Measurements from ENCODE around the gene JMJD4.
"Not testable (repeated sequence)": the region's sequence is repeated elsewhere in the genome, so short reads cannot be mapped to it uniquely, and the experiment has no call there.

JMJD4 gene

GRCh38 chr1:227728059-227728891 lies 6.8 kb downstream of the JMJD4 start:
- peaks cover 6 to 14% of the 10 kb centered on the region in 2 donors for H3K9me3 Mint-ChIP-seq
- ATAC-seq (replicated peaks) (peak; percentile 55 to 69), DNase-seq (peak; percentile 49)
- H3K4me1 Mint-ChIP-seq: peaks cover 31 to 49% of the 10 kb centered on the region in 2 donors
- peak overlapping the region; percentile 93 for H3K27ac Mint-ChIP-seq
- H3K4me3 Mint-ChIP-seq: peak overlapping the region; percentile 92 to 95
- peaks cover 10 to 14% of the 10 kb centered on the region in 2 donors for H3K27me3 Mint-ChIP-seq
- H3K36me3 Mint-ChIP-seq: peaks cover 12 to 19% of the 10 kb centered on the region in 2 donors

- Mint-ChIP-seq H3K4me3 (peak overlapping the region; percentile 82), H3K4me1 (peaks cover 30 to 39% of the 10 kb centered on the region in 2 donors), H3K27ac (peak overlapping the region; percentile 21), H3K27me3 (peaks cover 10 to 14% of the 10 kb centered on the region in 2 donors), H3K9me3 (peaks cover 14 to 20% of the 10 kb centered on the region in 2 donors), H3K36me3 (peaks cover 5 to 15% of the 10 kb centered on the region in 2 donors)
- DNase-seq (no peak), ATAC-seq (replicated peaks) (peak; percentile 61)
Measured at GRCh38 chr1:227726924-227727599, 8.0 kb downstream of the JMJD4 start.

- no peak for ATAC-seq (replicated peaks)
- Mint-ChIP-seq H3K9me3 (peaks cover 17 to 26% of the 10 kb centered on the region in 2 donors), H3K27me3 (peaks cover 10 to 14% of the 10 kb centered on the region in 2 donors), H3K36me3 (peaks cover 5 to 19% of the 10 kb centered on the region in 2 donors), H3K27ac (no peak overlapping the region), H3K4me3 (no peak overlapping the region), H3K4me1 (peaks cover 30 to 39% of the 10 kb centered on the region in 2 donors)
- no peak for DNase-seq
Measured at GRCh38 chr1:227726318-227726717, 8.8 kb downstream of the JMJD4 start.

GRCh38 chr1:227725046-227725445 lies 10.1 kb downstream of the JMJD4 start:
- ATAC-seq (replicated peaks) (no peak), DNase-seq (no peak)
- H3K4me1 Mint-ChIP-seq: peaks cover 26 to 35% of the 10 kb centered on the region in 2 donors
- no peak overlapping the region for H3K4me3 Mint-ChIP-seq
- peaks cover 2 to 28% of the 10 kb centered on the region in 2 donors for H3K36me3 Mint-ChIP-seq
- H3K27me3 Mint-ChIP-seq: peaks cover 10 to 14% of the 10 kb centered on the region in 2 donors
- no peak overlapping the region for H3K27ac Mint-ChIP-seq
- H3K9me3 Mint-ChIP-seq: peaks cover 27 to 39% of the 10 kb centered on the region in 2 donors

GRCh38 chr1:227723474-227723873 lies 11.6 kb downstream of the JMJD4 start:
- Mint-ChIP-seq H3K4me3 (no peak overlapping the region), H3K4me1 (peaks cover 16 to 20% of the 10 kb centered on the region in 2 donors), H3K36me3 (peaks cover 5 to 32% of the 10 kb centered on the region in 2 donors), H3K9me3 (peaks cover 39 to 49% of the 10 kb centered on the region in 2 donors), H3K27me3 (peaks cover 10 to 14% of the 10 kb centered on the region in 2 donors), H3K27ac (no peak overlapping the region)
- DNase-seq: no peak
- no peak for ATAC-seq (replicated peaks)

GRCh38 chr1:227718932-227719331 lies 16.2 kb downstream of the JMJD4 start:
- Mint-ChIP-seq H3K27me3 (peaks cover 10 to 13% of the 10 kb centered on the region in 2 donors), H3K9me3 (peaks cover 57 to 66% of the 10 kb centered on the region in 2 donors), H3K4me3 (no peak overlapping the region), H3K27ac (no peak overlapping the region), H3K4me1 (no peaks in the 10 kb centered on the region), H3K36me3 (peaks cover 11 to 47% of the 10 kb centered on the region in 2 donors)
- ATAC-seq (replicated peaks) (no peak), DNase-seq (no peak)

- no peak for DNase-seq
- peak; percentile 73 to 80 for ATAC-seq (replicated peaks)
- peaks cover 6 to 29% of the 10 kb centered on the region in 2 donors for H3K36me3 Mint-ChIP-seq
- H3K9me3 Mint-ChIP-seq: peaks cover 39 to 43% of the 10 kb centered on the region in 2 donors
- peak overlapping the region; percentile 32 for H3K27ac Mint-ChIP-seq
- H3K4me3 Mint-ChIP-seq: no peak overlapping the region
- peaks cover 0 to 5% of the 10 kb centered on the region in 2 donors for H3K4me1 Mint-ChIP-seq
- H3K27me3 Mint-ChIP-seq: peaks cover 6 to 13% of the 10 kb centered on the region in 2 donors
Measured at GRCh38 chr1:227712648-227713047, 22.5 kb downstream of the JMJD4 start.

GRCh38 chr1:227710474-227710873 lies 24.6 kb downstream of the JMJD4 start:
- not testable (repeated sequence) for H3K27ac Mint-ChIP-seq; ATAC-seq (replicated peaks); DNase-seq; H3K4me3 Mint-ChIP-seq; H3K27me3 Mint-ChIP-seq; H3K4me1 Mint-ChIP-seq
- H3K36me3 Mint-ChIP-seq: peaks cover 2 to 23% of the 10 kb centered on the region in 2 donors
- H3K9me3 Mint-ChIP-seq: peaks cover 30 to 35% of the 10 kb centered on the region in 2 donors

GRCh38 chr1:227709451-227709850 lies 25.7 kb downstream of the JMJD4 start:
- Mint-ChIP-seq H3K4me3 (no peak overlapping the region), H3K36me3 (peaks cover 2 to 17% of the 10 kb centered on the region in 2 donors), H3K27me3 (peaks cover 0 to 6% of the 10 kb centered on the region in 2 donors), H3K27ac (no peak overlapping the region), H3K4me1 (peaks cover 0 to 5% of the 10 kb centered on the region in 2 donors), H3K9me3 (peaks cover 21 to 30% of the 10 kb centered on the region in 2 donors)
- no peak for ATAC-seq (replicated peaks)
- no peak for DNase-seq

GRCh38 chr1:227707846-227708245 lies 27.3 kb downstream of the JMJD4 start:
- Mint-ChIP-seq H3K27me3 (peaks cover 0 to 9% of the 10 kb centered on the region in 2 donors), H3K4me3 (no peak overlapping the region), H3K9me3 (peaks cover 27 to 34% of the 10 kb centered on the region in 2 donors), H3K4me1 (peaks cover 0 to 5% of the 10 kb centered on the region in 2 donors), H3K27ac (no peak overlapping the region), H3K36me3 (peaks cover 2 to 16% of the 10 kb centered on the region in 2 donors)
- DNase-seq (no peak), ATAC-seq (replicated peaks) (no peak)

GRCh38 chr1:227701631-227702030 lies 33.5 kb downstream of the JMJD4 start:
- Mint-ChIP-seq H3K9me3 (peaks cover 53 to 55% of the 10 kb centered on the region in 2 donors), H3K27me3 (peaks cover 10 to 28% of the 10 kb centered on the region in 2 donors), H3K36me3 (peaks cover 13 to 29% of the 10 kb centered on the region in 2 donors)
- H3K4me1 Mint-ChIP-seq; H3K4me3 Mint-ChIP-seq; H3K27ac Mint-ChIP-seq; ATAC-seq (replicated peaks); DNase-seq: not testable (repeated sequence)

- Mint-ChIP-seq H3K9me3 (peaks cover 50 to 67% of the 10 kb centered on the region in 2 donors), H3K27me3 (peaks cover 12 to 17% of the 10 kb centered on the region in 2 donors), H3K27ac (no peak overlapping the region), H3K36me3 (peaks cover 7 to 27% of the 10 kb centered on the region in 2 donors), H3K4me1 (no peaks in the 10 kb centered on the region), H3K4me3 (no peak overlapping the region)
- no peak for DNase-seq
- ATAC-seq (replicated peaks): no peak
Measured at GRCh38 chr1:227697321-227697864, 37.7 kb downstream of the JMJD4 start.

- H3K9me3 Mint-ChIP-seq: peaks cover 21 to 40% of the 10 kb centered on the region in 2 donors
- DNase-seq (no peak), ATAC-seq (replicated peaks) (no peak)
- H3K4me1 Mint-ChIP-seq: no peaks in the 10 kb centered on the region
- no peaks in the 10 kb centered on the region for H3K27me3 Mint-ChIP-seq
- H3K36me3 Mint-ChIP-seq: peaks cover 3 to 21% of the 10 kb centered on the region in 2 donors
- H3K4me3 Mint-ChIP-seq: no peak overlapping the region
- no peak overlapping the region for H3K27ac Mint-ChIP-seq
Measured at GRCh38 chr1:227685807-227686206, 49.3 kb downstream of the JMJD4 start.

Measured in stimulated activated naive B cell treated with anti-CD40 and anti-IgM and Interleukin-4, amounts not matched to agents 10 μg/mL and 1 μg/mL and 100 μg/mL, for 72 hours (primary cell).